Lung (tissue), 12 donors: ENCODE data around the gene CSNK1G3. TPM values are rescaled to one million over a fixed set of nuclear protein-coding genes. Genes with fewer than 3 reads are reported as not detected.

ENCODE experiments used
- ATAC-seq: fragments of 200-7000 bp; cut with Tn5 transposase; one replicate; pipeline ENCODE4 v1.9.1; 2020; ENCODE audit warnings: moderate number of reproducible peaks; ENCODE audit not compliant: insufficient read depth, low FRiP score
- DNase-seq, 3 donors: peaks; one replicate each; pipeline ENCODE4 v3.0.0-alpha.2; 2013 to 2017
- H3K27ac ChIP-seq, 2 donors: one replicate each; pipeline ENCODE4 v1.5.1; 2013; ENCODE audit warnings: mild to moderate bottlenecking in 2 of 2, moderate library complexity in 2 of 2, control low read depth in 1 of 2, inconsistent platforms in 1 of 2, low read depth in 1 of 2, low read length in 1 of 2
- H3K27me3 ChIP-seq, 3 donors: one replicate each; pipeline ENCODE4 v1.5.1; 2013; ENCODE audit warnings: low read length in 2 of 3; ENCODE audit not compliant: control insufficient read depth in 3 of 3, insufficient read depth in 3 of 3
- H3K36me3 ChIP-seq, 4 donors: one replicate each; pipeline ENCODE4 v1.5.1; 2013; ENCODE audit warnings: low read length in 4 of 4, mild to moderate bottlenecking in 1 of 4, moderate library complexity in 1 of 4; ENCODE audit not compliant: control insufficient read depth in 4 of 4, insufficient read depth in 4 of 4
- H3K4me1 ChIP-seq, 5 donors: one replicate each; pipeline ENCODE4 v1.5.1; 2013; ENCODE audit warnings: low read length in 5 of 5, mild to moderate bottlenecking in 2 of 5, moderate library complexity in 1 of 5; ENCODE audit not compliant: control insufficient read depth in 5 of 5, insufficient read depth in 5 of 5
- H3K4me3 ChIP-seq: one replicate; pipeline ENCODE4 v1.5.1; 2013; ENCODE audit warnings: mild to moderate bottlenecking, control low read depth, moderate library complexity
- H3K9ac ChIP-seq, 2 donors: one replicate each; pipeline ENCODE4 v1.5.1; 2013; ENCODE audit warnings: low read length in 2 of 2, control low read depth in 1 of 2; ENCODE audit not compliant: insufficient read depth in 1 of 2
- H3K9me3 ChIP-seq, 4 donors: one replicate each; pipeline ENCODE4 v1.5.1; 2013; ENCODE audit warnings: low read length in 3 of 4, mild to moderate bottlenecking in 1 of 4, moderate library complexity in 1 of 4; ENCODE audit not compliant: control insufficient read depth in 4 of 4, insufficient read depth in 3 of 4
- WGBS, 2 donors: extraction: QIAGEN DNeasy Blood & Tissue Kit; methylation state at CpG; one replicate each; pipeline ENCODE4 v1.1.7; 2013; 5-methylcytosine and 5-hydroxymethylcytosine counted together
- polyA plus RNA-seq, 2 donors: library from polyadenylated mRNA; stranded (reverse); fragments of 200-250 nt; gene quantifications; one replicate each; pipeline ENCODE4 v1.2.1, GENCODE V29; 2013
- total RNA-seq, 2 donors: library from RNA; depleted of rRNA in 1 of 2; stranded (reverse); fragments of >200 nt in 1 of 2; gene quantifications; one replicate each; pipeline ENCODE4 v1.2.1, GENCODE V29; 2014 to 2021
- TF ChIP-seq, protein P1 (sequence below): IDR thresholded peaks from 2 replicates; pipeline ENCODE4 v1.5.1; 2012; ENCODE audit warnings: mild to moderate bottlenecking; ENCODE audit errors: control extremely low read depth, extremely low read depth
- donor health status: control.
- donor health status: control.
- donor health status: Bipolar disorder and iron deficiency.
- donor health status: healthy.
- donor health status: DM: yes; HTN: yes; CAD: no.

Gene CSNK1G3
- total and polyA plus RNA-seq, 4 donors, result 8.3 to 106 (median 21.0) TPM

DNA sequence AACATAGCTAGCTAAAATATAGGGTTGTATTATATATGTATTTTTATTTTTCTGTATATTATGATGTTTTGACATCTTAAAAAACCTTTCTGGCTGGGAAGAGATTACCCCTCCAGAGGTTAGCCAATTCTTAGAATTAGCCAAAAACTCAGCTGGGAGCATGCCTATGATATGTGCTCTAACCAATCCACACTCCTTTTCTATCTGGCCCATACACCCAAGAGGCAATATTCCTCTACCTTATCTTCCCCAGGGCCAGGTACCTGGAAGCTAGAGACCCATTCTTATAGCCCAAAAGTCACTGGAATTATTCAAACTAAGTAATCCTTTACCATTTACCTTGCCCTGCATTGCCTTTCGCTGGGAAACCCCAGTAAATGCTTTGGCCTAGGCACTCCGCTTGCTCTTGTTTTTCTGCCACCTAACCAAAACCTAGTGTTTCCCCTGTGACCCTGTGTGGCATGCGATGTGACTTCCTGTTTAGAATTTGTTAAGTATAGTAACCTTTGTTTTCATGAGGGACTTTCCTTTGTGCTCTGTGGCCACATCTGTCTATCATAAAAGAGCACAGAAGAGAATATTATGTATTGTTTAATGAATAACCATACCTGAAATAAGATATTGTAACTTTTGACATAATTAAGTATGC, 37.4 kb downstream of the CSNK1G3 start:
- Histone ChIP-seq H3K27me3 (no peaks in the 10 kb centered on the region), H3K36me3 (peaks cover 0 to 6% (median 0%) of the 10 kb centered on the region in 4 donors), H3K9ac (no peak overlapping the region), H3K4me1 (peaks cover 0 to 3% (median 0%) of the 10 kb centered on the region in 5 donors), H3K9me3 (no peaks in the 10 kb centered on the region), H3K4me3 (no peak overlapping the region), H3K27ac (no peak overlapping the region)
- TF ChIP-seq, protein P1, sequence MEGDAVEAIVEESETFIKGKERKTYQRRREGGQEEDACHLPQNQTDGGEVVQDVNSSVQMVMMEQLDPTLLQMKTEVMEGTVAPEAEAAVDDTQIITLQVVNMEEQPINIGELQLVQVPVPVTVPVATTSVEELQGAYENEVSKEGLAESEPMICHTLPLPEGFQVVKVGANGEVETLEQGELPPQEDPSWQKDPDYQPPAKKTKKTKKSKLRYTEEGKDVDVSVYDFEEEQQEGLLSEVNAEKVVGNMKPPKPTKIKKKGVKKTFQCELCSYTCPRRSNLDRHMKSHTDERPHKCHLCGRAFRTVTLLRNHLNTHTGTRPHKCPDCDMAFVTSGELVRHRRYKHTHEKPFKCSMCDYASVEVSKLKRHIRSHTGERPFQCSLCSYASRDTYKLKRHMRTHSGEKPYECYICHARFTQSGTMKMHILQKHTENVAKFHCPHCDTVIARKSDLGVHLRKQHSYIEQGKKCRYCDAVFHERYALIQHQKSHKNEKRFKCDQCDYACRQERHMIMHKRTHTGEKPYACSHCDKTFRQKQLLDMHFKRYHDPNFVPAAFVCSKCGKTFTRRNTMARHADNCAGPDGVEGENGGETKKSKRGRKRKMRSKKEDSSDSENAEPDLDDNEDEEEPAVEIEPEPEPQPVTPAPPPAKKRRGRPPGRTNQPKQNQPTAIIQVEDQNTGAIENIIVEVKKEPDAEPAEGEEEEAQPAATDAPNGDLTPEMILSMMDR, result no peak
- no peak for ATAC-seq
- 56 to 58% methylated on average over 3 of the region's 3 CpGs for WGBS, 2 donors
- DNase-seq, result no peak

DNA sequence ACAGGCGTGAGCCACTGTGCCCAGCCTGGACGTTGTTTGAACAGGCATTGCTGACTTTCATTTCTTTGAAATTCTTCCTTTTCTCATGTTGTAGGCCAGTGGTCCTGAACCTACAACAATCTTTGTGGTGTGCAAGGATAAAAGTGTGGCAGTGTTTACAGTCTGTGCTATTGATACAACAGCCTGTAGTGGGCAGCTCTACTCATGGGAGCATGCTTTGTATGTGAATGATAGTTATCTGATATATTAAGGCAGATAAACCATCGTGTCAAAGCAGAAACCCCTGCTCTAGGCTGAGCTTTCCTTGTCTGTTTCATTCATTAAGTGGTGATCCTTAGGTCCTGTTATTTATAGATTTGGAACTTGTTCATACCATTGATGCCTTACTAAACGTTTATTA, 42.6 kb downstream of the CSNK1G3 start:
- H3K27me3 ChIP-seq, result no peaks in the 10 kb centered on the region
- TF ChIP-seq, protein P1, result no peak
- H3K4me1 ChIP-seq, result peaks cover 0 to 7% (median 0%) of the 10 kb centered on the region in 5 donors
- H3K27ac ChIP-seq, result no peak overlapping the region
- WGBS, 2 donors, result 77 to 84% methylated on average over 4 of the region's 4 CpGs
- H3K9ac ChIP-seq, result no peak overlapping the region
- H3K36me3 ChIP-seq, result no peaks in the 10 kb centered on the region
- DNase-seq (no peak), ATAC-seq (no peak)
- H3K9me3 ChIP-seq, result no peaks in the 10 kb centered on the region
- H3K4me3 ChIP-seq, result no peak overlapping the region

DNA sequence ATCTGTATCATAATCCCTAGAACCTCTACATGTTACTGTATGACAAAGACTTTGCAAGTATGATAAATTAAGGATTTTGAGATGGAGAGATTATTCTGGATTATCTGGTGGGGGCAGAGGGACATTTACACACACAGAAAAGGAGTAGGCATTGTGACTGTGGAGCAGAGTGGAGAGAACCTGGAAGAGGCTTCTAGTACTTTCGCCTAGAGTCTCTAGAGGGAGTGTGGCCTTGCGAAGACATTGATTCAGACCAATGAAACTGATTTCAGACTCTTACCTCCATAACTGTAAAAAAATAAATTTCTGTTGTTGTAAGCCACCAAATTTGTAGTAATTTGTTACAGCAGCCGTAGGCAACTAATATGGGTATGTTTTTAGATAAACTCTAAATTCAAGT, 45.9 kb downstream of the CSNK1G3 start:
- Histone ChIP-seq H3K27me3 (no peaks in the 10 kb centered on the region), H3K36me3 (peaks cover 0 to 3% (median 2%) of the 10 kb centered on the region in 4 donors), H3K4me3 (no peak overlapping the region), H3K9ac (no peak overlapping the region), H3K9me3 (no peaks in the 10 kb centered on the region), H3K4me1 (peaks cover 0 to 4% (median 0%) of the 10 kb centered on the region in 5 donors), H3K27ac (no peak overlapping the region)
- 98 to 100% methylated on average over 3 of the region's 3 CpGs for WGBS, 2 donors
- no peak for DNase-seq
- ATAC-seq, result no peak
- TF ChIP-seq, protein P1, result no peak
